Upper lobe of left lung (tissue), 6 donors: ENCODE measurements around the gene NPW. TPM values are rescaled to one million over a fixed set of nuclear protein-coding genes. Genes with fewer than 3 reads are reported as not detected.

Experiments
- ATAC-seq, 2 donors: fragments of 200-7000 bp; cut with Tn5 transposase; one replicate each; pipeline ENCODE4 v1.9.1; 2022; ENCODE audit warnings: mild to moderate bottlenecking in 2 of 2, moderate library complexity in 2 of 2; ENCODE audit not compliant: low FRiP score in 2 of 2
- DNase-seq, 2 donors: peaks; one replicate each; pipeline ENCODE4 v3.0.0-alpha.2; 2019 to 2020
- H3K27ac ChIP-seq, 4 donors: fragments of 200-600 bp; sonication (generic); one replicate each; pipeline ENCODE4 v1.5.1; 2016 to 2019
- H3K27me3 ChIP-seq, 4 donors: fragments of 200-600 bp; sonication (generic); one replicate each; pipeline ENCODE4 v1.5.1; 2017 to 2019
- H3K36me3 ChIP-seq, 4 donors: fragments of 200-600 bp; sonication (generic); one replicate each; pipeline ENCODE4 v1.5.1; 2016 to 2019
- H3K4me1 ChIP-seq, 4 donors: fragments of 200-600 bp; sonication (generic); one replicate each; pipeline ENCODE4 v1.5.1; 2018 to 2019
- H3K4me3 ChIP-seq, 4 donors: fragments of 200-600 bp; sonication (generic); one replicate each; pipeline ENCODE4 v1.5.1; 2017 to 2019; ENCODE audit warnings: mild to moderate bottlenecking in 2 of 4, moderate library complexity in 1 of 4
- H3K9me3 ChIP-seq, 4 donors: fragments of 200-600 bp; sonication (generic); one replicate each; pipeline ENCODE4 v1.5.1; 2018 to 2019
- EP300 ChIP-seq, 4 donors: sonication (generic); formaldehyde crosslinking; IDR thresholded peaks; one replicate each; pipeline ENCODE4 v1.5.1; 2017; ENCODE audit warnings: antibody characterized with exemption in 4 of 4, control low read depth in 2 of 4
- POLR2A ChIP-seq, 4 donors: fragments of 450-650 bp; IDR thresholded peaks; one replicate each; pipeline ENCODE4 v1.5.1; 2016 to 2017; ENCODE audit warnings: antibody characterized with exemption in 4 of 4, mild to moderate bottlenecking in 2 of 4
- POLR2AphosphoS5 ChIP-seq, 2 donors: sonication (generic); formaldehyde crosslinking; IDR thresholded peaks; one replicate each; pipeline ENCODE4 v1.5.1; 2017; ENCODE audit warnings: antibody characterized with exemption in 2 of 2
- WGBS, 2 donors: methylation state at CpG; one replicate each; pipeline ENCODE4 v1.1.5; 2017 to 2018; 5-methylcytosine and 5-hydroxymethylcytosine counted together
- total RNA-seq, 6 donors: library from RNA; depleted of rRNA in 4 of 6; stranded (reverse); fragments of >200 nt in 4 of 6; gene quantifications; one replicate each; pipeline versions ENCODE4 v1.1.0 to v1.2.1, GENCODE V29; 2016 to 2021
- TF ChIP-seq, protein P1 (sequence below), 6 experiments: fragments of 450-650 bp in 4 of 6; fragments of 200-600 bp in 2 of 6; sonication (generic) in 2 of 6; IDR thresholded peaks; one replicate each; pipeline ENCODE4 v1.5.1; 2016 to 2019; ENCODE audit warnings: antibody characterized with exemption in 6 of 6
- donor health status: DM: no; HTN: no; CAD: no; lungs with moderate emphysema.
- donor health status: DM: no; HTN: yes; CAD: no; lungs with severe emphysema.

NPW gene
- under 1 TPM in 2 of 6 donors, not detected in 4; 0.67 to 0.80 TPM for total RNA-seq

DNA sequence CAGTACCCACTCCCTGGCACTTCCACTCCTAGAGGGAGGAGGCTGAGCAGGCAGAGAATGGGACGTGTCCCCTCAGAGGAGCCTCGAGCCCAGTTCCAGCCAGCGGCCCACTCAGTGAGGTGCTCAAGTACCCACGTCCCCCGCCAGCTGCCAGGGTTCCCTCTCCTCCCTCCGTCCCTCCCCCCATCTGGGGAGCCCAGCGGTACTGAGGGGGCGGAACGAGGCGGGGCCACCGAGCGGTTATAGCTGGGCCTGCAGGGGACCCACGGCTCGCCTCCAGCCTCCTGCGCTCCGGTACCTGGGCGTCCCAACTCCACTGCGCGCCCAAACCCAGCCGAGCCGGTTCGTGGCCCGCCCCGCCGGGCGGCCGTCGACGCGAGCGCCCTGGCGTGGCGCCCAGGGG is at the start of gene NPW:
NPW (plus strand) TSS at position 268 of the 403 bp plus-strand sequence.
- DNase-seq (no peak), ATAC-seq (no peak)
- no peaks in the 10 kb centered on the region for H3K36me3 ChIP-seq
- no peaks in the 10 kb centered on the region for H3K9me3 ChIP-seq
- H3K4me3 ChIP-seq = peak within 1 kb of the TSS in 2 of 4 donors; percentile 2 to 8
- H3K4me1 ChIP-seq = peaks cover 26 to 49% (median 33%) of the 10 kb centered on the region in 4 donors
- no peak within 1 kb of the TSS for H3K27ac ChIP-seq
- 4% methylated on average over 5 of the region's 33 CpGs; no CpG with 5 or more reads in 1 of the 2 donors for WGBS, 2 donors
- TF ChIP-seq POLR2A (IDR thresholded peaks at IDR 0.05) (no peak), EP300 (IDR thresholded peaks at IDR 0.05) (no peak)
- TF ChIP-seq, protein P1, sequence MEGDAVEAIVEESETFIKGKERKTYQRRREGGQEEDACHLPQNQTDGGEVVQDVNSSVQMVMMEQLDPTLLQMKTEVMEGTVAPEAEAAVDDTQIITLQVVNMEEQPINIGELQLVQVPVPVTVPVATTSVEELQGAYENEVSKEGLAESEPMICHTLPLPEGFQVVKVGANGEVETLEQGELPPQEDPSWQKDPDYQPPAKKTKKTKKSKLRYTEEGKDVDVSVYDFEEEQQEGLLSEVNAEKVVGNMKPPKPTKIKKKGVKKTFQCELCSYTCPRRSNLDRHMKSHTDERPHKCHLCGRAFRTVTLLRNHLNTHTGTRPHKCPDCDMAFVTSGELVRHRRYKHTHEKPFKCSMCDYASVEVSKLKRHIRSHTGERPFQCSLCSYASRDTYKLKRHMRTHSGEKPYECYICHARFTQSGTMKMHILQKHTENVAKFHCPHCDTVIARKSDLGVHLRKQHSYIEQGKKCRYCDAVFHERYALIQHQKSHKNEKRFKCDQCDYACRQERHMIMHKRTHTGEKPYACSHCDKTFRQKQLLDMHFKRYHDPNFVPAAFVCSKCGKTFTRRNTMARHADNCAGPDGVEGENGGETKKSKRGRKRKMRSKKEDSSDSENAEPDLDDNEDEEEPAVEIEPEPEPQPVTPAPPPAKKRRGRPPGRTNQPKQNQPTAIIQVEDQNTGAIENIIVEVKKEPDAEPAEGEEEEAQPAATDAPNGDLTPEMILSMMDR (IDR thresholded peaks at IDR 0.05) = peak in 1 of 6 experiments; percentile 4
- H3K27me3 ChIP-seq = peaks cover 0 to 28% (median 19%) of the 10 kb centered on the region in 4 donors

DNA sequence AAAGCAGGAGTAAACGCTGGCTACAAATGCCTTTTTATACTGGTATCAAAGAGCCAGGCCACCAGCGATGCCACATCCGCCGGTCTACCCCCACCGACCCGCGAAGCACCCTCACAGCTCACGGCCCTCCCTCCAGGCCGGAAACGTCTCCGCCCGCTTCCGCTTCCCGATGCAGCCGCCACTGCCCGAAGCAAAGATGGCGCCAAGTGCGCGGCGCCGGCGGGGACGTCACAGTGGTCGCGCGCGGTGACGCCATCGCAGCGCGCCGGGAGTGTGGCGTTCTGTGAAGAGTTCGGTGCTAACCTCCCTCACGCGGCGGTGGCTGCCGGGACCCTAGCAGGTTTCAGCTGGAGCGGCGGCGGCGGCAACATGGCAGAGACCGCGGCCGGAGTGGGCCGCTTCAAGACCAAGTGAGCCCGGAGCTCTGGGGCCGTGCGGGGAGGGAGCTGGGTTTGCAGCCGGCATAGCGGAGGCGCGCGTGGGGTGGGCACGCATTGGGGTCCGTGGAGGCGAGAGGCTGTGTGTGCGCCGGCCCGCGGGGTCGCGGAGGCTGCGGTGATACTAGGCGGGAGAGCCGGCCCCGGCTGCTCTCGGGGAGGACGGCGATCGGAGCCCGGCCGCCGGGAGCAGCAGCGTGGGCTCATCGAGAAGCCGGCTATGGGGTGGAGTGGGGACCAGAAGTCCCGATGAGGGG is 47.6 kb upstream of the NPW start, which contains the start of gene TBL3:
TBL3 (plus strand) TSS at position 258 of the 694 bp plus-strand sequence; CDS start at position 370, 112 bp downstream.
- Histone ChIP-seq H3K4me3 (peak within 1 kb of the TSS; percentile 84 to 100 (median 98)), H3K9me3 (no peaks in the 10 kb centered on the region), H3K27me3 (no peaks in the 10 kb centered on the region), H3K4me1 (peaks cover 18 to 33% (median 24%) of the 10 kb centered on the region in 4 donors), H3K36me3 (peaks cover 11 to 30% (median 29%) of the 10 kb centered on the region in 4 donors), H3K27ac (peak within 1 kb of the TSS; percentile 88 to 94 (median 90))
- DNase-seq (peak; percentile 93 to 99), ATAC-seq (peak; percentile 93 to 97)
- 0 to 1% methylated on average over 11 to 64 of the region's 78 CpGs for WGBS, 2 donors
- TF ChIP-seq EP300 (IDR thresholded peaks at IDR 0.05) (peak in 1 of 4 donors; percentile 81), POLR2AphosphoS5 (IDR thresholded peaks at IDR 0.05) (peak; percentile 100), POLR2A (IDR thresholded peaks at IDR 0.05) (peak in 3 of 4 donors; percentile 73 to 97 (median 94))
- TF ChIP-seq, protein P1 (IDR thresholded peaks at IDR 0.05) = peak in 2 of 6 experiments; percentile 36 to 48

GRCh38 chr16:1972490-1972877 is 47.1 kb upstream of the NPW start:
- peak in 1 of 2 donors; percentile 77 for DNase-seq
- peak in 1 of 2 donors; percentile 1 for ATAC-seq
- H3K4me1 ChIP-seq = peaks cover 18 to 33% (median 24%) of the 10 kb centered on the region in 4 donors
- H3K27ac ChIP-seq = peak overlapping the region in 3 of 4 donors; percentile 88 to 92 (median 89)
- H3K4me3 ChIP-seq = peak overlapping the region; percentile 84 to 100 (median 98)
- H3K27me3 ChIP-seq = no peaks in the 10 kb centered on the region
- peaks cover 11 to 36% (median 34%) of the 10 kb centered on the region in 4 donors for H3K36me3 ChIP-seq
- 5 to 6% methylated on average over 16 to 20 of the region's 22 CpGs for WGBS, 2 donors
- TF ChIP-seq, protein P1 (IDR thresholded peaks at IDR 0.05) = no peak
- TF ChIP-seq EP300 (IDR thresholded peaks at IDR 0.05) (no peak), POLR2AphosphoS5 (IDR thresholded peaks at IDR 0.05) (no peak), POLR2A (IDR thresholded peaks at IDR 0.05) (no peak)
- H3K9me3 ChIP-seq = no peaks in the 10 kb centered on the region

DNA sequence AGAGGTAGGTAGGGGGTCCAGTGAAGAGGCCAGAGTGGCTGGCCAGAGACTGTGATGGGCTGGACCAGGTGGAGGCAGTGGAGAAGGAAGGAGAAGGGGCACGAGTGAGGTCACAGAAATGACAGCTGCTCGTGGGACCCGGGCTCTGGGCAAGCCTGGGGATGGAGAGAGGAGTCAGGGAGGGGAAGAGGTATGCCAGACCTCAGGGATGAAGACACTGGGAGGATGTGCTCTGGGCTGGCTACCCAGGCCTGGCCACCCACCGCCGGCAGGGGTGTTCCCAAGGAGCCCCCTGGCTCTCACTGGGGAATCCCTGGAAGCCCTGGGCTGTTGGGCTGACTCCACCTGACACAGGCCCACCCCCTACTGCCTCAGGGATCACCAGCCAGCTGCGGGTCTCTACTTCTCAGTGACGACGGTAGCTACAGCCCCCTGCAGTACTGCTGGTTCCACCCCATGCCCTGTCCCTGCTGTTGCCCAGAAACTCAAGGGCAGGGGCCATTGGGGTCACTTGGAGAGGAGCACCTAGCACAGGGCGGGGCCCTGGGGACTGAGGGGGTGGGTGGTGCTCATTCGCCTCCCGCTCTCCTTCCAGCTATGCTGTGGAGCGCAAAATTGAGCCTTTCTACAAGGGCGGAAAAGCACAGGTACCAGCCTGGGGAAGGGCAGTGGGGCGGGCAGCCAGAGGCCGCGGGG is 46.0 kb upstream of the NPW start:
- H3K27ac ChIP-seq = no peak overlapping the region
- TF ChIP-seq EP300 (IDR thresholded peaks at IDR 0.05) = no peak
- TF ChIP-seq, protein P1 (IDR thresholded peaks at IDR 0.05) = no peak
- TF ChIP-seq POLR2AphosphoS5 (IDR thresholded peaks at IDR 0.05) = no peak
- TF ChIP-seq POLR2A (IDR thresholded peaks at IDR 0.05) = no peak
- peaks cover 18 to 38% (median 24%) of the 10 kb centered on the region in 4 donors for H3K4me1 ChIP-seq
- no peak overlapping the region for H3K4me3 ChIP-seq
- no peak for ATAC-seq
- peak in 1 of 2 donors; percentile 78 for DNase-seq
- peaks cover 14 to 47% (median 45%) of the 10 kb centered on the region in 4 donors for H3K36me3 ChIP-seq
- H3K27me3 ChIP-seq = no peaks in the 10 kb centered on the region
- WGBS, 2 donors = 89 to 93% methylated on average over 12 to 16 of the region's 16 CpGs
- H3K9me3 ChIP-seq = no peaks in the 10 kb centered on the region
